ENCODE measurements around the gene RSPO4. TPM values are rescaled to one million over a fixed set of nuclear protein-coding genes. Genes with fewer than 3 reads are reported as not detected.

The RSPO4 gene
- total and polyA plus RNA-seq, 9 of the 15 experiments (the other 6 are each of a cell fraction or from before 2014, with no cell fraction given): 0.04 to 0.34 TPM; not detected in 7

DNA sequence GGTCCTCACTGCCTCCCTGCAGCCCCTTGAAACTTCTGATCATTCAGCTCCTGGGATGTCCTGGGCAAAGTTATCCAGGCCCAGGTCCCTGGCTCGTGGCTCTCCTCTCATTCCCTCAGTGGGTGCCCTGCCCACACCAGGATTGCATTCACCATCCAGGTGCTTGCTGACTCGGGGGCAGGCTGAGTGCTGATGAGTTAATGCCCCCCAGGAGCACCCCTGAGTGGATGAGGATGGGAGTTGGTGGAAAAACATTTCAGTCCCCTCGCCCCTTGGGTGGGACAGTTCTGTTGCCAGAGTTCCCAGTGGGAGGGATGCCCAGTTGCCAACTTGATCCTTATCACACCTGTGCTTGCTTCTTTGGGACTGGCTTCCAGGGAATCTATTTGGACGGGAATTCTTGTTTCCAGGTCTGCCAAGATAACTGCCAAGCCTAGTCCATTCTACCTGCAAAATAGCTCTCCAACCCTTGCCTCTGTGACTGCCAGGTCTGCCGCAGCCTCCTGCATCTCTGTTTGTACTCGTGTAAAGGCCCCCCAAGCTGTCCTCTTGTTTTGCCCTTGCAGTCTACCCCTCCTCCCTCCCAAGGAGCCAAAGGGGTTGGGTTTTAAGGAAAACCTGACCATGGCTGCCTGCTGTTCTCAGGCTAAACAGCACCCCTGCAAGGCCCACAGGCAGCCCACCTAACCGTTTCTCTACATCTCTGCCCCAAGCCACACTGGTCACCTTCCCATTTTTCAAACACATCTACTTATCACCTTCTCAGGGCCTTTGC, 11.6 kb upstream of the RSPO4 start (continued):
- TF ChIP-seq AFF1 (IDR thresholded peaks at IDR 0.05; ENCODE audit: low read depth in 1 of 2, partially characterized antibody in 2 of 2) (no peak), CXXC5 (CRISPR knock-in tag; IDR thresholded peaks at IDR 0.05) (no peak), FOXJ3 (CRISPR knock-in tag; IDR thresholded peaks at IDR 0.05) (no peak)

DNA sequence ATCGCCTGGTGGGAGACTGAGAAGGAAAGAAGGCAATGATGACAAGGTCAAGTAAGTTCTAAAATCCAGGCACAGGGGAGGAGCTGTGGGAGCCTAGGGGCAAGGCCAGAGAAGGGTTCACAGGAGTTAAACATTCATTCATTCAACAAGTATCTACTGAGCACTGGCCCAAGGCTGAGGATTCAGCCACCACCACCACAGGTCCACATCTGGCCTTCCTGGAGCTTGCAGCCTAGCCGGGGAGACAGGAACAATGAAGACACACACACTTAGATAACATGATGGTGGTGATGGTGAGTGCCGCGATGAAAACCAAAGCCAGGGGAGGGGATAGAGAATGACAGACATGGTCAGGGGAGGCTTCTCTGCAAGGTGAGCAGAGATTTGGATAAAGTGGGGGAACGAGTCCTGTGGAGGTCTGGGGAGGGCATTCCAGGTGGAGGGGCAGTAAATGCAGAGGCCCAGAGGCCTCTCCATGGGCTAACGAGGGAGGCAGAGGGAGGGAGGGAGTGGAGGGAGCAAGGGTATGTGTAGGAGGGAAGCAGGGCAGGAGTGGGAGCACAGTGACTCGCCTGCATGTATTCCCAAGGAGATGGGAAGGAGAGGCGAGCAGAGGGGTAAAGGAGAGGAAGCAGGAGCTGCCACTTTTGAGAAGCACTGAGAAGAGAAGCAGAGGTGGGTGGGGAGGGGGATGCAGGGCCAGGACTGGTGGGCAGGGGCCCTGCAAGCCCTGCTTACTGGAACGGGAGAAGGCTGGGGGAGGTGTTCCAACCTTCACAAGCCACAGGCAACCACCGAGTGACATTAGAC, 10.5 kb upstream of the RSPO4 start:
- 3% methylated on average over 6 of the region's 10 CpGs for WGBS (ENCODE audit: insufficient coverage, low coverage, missing lambda C conversion rate)
- ChIA-PET CTCF (ENCODE audit: low intra/inter-chr PET ratio) (no interaction called here), POLR2A (no interaction called here)
- TF ChIP-seq GABPB2 (CRISPR knock-in tag; conservative IDR thresholded peaks at IDR 0.05) (no peak), JUNB (CRISPR knock-in tag; conservative IDR thresholded peaks at IDR 0.05) (no peak), GTF2B (IDR thresholded peaks at IDR 0.05; ENCODE audit: extremely low read depth, insufficient read length) (no peak)
- ATAC-seq: no peak
- no peaks in the 10 kb centered on the region for H3K36me3 ChIP-seq (ENCODE audit: control insufficient read depth, insufficient read depth, low read length)
- H3K27me3 ChIP-seq (ENCODE audit: control insufficient read depth in 2 of 2, insufficient read depth in 2 of 2, low read length in 2 of 2): no peaks in the 10 kb centered on the region; a peak in 1 of 5 replicates
- no peak for FAIRE-seq
- H3K9me1 ChIP-seq (ENCODE audit: control insufficient read depth, insufficient read depth, low read length): no peaks in the 10 kb centered on the region
- H4K20me1 ChIP-seq (replicated peaks; ENCODE audit: control insufficient read depth, insufficient read depth, low read length): no peaks in the 10 kb centered on the region
- no peaks in the 10 kb centered on the region for H3K4me1 ChIP-seq (replicated peaks in 1 of 2; ENCODE audit: control insufficient read depth in 2 of 2, insufficient read depth in 2 of 2, low read length in 2 of 2)
- no peak overlapping the region for H2AFZ ChIP-seq (ENCODE audit: low read depth, low read length)
- BruUV-seq (replicated peaks): no TSS peak
- H3K9ac ChIP-seq (ENCODE audit: insufficient read depth in 1 of 2, low read depth in 2 of 2, low read length in 2 of 2): no peak overlapping the region
- H3K4me2 ChIP-seq (ENCODE audit: insufficient read depth, low read length): no peak overlapping the region
- in situ Hi-C loops (cut with MboI) (no loop called here), intact Hi-C loops (cut with micrococcal nuclease) (no loop called here)
- no peak overlapping the region for H3K4me3 ChIP-seq
- no peak overlapping the region for H3K27ac ChIP-seq (ENCODE audit: extremely low read depth, low read depth, low read length)
- no peak for DNase-seq (ENCODE audit: extremely low read depth in 1 of 4, low spot score in 3 of 4)
- no peaks in the 10 kb centered on the region for H3K9me3 ChIP-seq (replicated peaks; ENCODE audit: control insufficient read depth, insufficient read depth, low read depth, low read length)
- H3K79me2 ChIP-seq (ENCODE audit: control insufficient read depth, insufficient read depth, low read length): no peaks in the 10 kb centered on the region
